ENCODE measurements around the gene GLIPR1L2.

The GLIPR1L2 gene

DNA sequence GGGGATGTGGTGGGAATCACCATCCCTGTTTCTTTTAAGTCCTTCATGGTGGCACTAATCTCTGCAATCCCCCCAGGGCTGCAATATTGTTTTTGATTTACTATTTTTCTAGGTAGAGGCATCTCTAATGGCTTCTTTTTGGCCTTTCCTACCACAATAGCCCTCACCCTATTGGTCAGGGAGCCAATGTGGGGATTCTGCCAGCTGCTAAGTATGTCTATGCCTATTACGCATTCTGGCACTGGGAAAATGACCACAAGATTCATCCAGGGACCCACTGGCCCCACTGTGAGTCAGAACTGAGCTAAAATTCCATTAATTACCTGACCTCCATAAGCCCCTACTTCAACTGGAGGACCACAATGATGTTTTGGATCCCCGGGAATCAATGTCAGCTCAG, 15.9 kb upstream of the GLIPR1L2 start:
- Histone ChIP-seq H3K9me2 (replicated peaks; ENCODE audit: control insufficient read depth, low read length) (no peaks in the 10 kb centered on the region), H3F3A (ENCODE audit: control insufficient read depth, insufficient read depth) (no peaks in the 10 kb centered on the region), H3K9me3 (ENCODE audit: control insufficient read depth, insufficient read depth, low read length) (no peaks in the 10 kb centered on the region), H3K79me2 (ENCODE audit: control insufficient read depth, low read length) (no peaks in the 10 kb centered on the region), H3K27me3 (ENCODE audit: control insufficient read depth, low read length) (no peaks in the 10 kb centered on the region), H3K4me1 (ENCODE audit: control insufficient read depth, low read length) (no peaks in the 10 kb centered on the region), H3K36me3 (ENCODE audit: control insufficient read depth, low read length) (no peaks in the 10 kb centered on the region), H4K20me1 (ENCODE audit: control insufficient read depth, insufficient read depth, low read depth, low read length) (no peaks in the 10 kb centered on the region), H3K4me2 (ENCODE audit: low read length) (no peak overlapping the region), H3K4me3 (ENCODE audit: low read length) (no peak overlapping the region), H3K27ac (ENCODE audit: low read depth, low read length) (no peak overlapping the region)
- no peak for TF ChIP-seq EZH2phosphoT487 (IDR thresholded peaks at IDR 0.05; ENCODE audit: borderline replicate concordance, low read length)
- TF ChIP-seq, protein P1, sequence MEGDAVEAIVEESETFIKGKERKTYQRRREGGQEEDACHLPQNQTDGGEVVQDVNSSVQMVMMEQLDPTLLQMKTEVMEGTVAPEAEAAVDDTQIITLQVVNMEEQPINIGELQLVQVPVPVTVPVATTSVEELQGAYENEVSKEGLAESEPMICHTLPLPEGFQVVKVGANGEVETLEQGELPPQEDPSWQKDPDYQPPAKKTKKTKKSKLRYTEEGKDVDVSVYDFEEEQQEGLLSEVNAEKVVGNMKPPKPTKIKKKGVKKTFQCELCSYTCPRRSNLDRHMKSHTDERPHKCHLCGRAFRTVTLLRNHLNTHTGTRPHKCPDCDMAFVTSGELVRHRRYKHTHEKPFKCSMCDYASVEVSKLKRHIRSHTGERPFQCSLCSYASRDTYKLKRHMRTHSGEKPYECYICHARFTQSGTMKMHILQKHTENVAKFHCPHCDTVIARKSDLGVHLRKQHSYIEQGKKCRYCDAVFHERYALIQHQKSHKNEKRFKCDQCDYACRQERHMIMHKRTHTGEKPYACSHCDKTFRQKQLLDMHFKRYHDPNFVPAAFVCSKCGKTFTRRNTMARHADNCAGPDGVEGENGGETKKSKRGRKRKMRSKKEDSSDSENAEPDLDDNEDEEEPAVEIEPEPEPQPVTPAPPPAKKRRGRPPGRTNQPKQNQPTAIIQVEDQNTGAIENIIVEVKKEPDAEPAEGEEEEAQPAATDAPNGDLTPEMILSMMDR (IDR thresholded peaks at IDR 0.05; ENCODE audit: low read depth, low read length, poor library complexity, severe bottlenecking), result no peak

- Histone ChIP-seq H3K27ac (ENCODE audit: low read depth, low read length) (no peak overlapping the region), H3K9me3 (ENCODE audit: control insufficient read depth, insufficient read depth, low read length) (no peaks in the 10 kb centered on the region), H3K79me2 (ENCODE audit: control insufficient read depth, low read length) (no peaks in the 10 kb centered on the region), H3K4me1 (ENCODE audit: control insufficient read depth, low read length) (no peaks in the 10 kb centered on the region), H3F3A (ENCODE audit: control insufficient read depth, insufficient read depth) (no peaks in the 10 kb centered on the region), H3K9me2 (replicated peaks; ENCODE audit: control insufficient read depth, low read length) (no peaks in the 10 kb centered on the region), H4K20me1 (ENCODE audit: control insufficient read depth, insufficient read depth, low read depth, low read length) (no peaks in the 10 kb centered on the region), H3K36me3 (ENCODE audit: control insufficient read depth, low read length) (no peaks in the 10 kb centered on the region), H3K4me3 (ENCODE audit: low read length) (no peak overlapping the region), H3K27me3 (ENCODE audit: control insufficient read depth, low read length) (no peaks in the 10 kb centered on the region), H3K4me2 (ENCODE audit: low read length) (no peak overlapping the region)
- TF ChIP-seq, protein P1 (IDR thresholded peaks at IDR 0.05; ENCODE audit: low read depth, low read length, poor library complexity, severe bottlenecking), result no peak
- no peak for TF ChIP-seq EZH2phosphoT487 (IDR thresholded peaks at IDR 0.05; ENCODE audit: borderline replicate concordance, low read length)
Observed at GRCh38 chr12:75378354-75378753, 12.5 kb upstream of the GLIPR1L2 start.

DNA sequence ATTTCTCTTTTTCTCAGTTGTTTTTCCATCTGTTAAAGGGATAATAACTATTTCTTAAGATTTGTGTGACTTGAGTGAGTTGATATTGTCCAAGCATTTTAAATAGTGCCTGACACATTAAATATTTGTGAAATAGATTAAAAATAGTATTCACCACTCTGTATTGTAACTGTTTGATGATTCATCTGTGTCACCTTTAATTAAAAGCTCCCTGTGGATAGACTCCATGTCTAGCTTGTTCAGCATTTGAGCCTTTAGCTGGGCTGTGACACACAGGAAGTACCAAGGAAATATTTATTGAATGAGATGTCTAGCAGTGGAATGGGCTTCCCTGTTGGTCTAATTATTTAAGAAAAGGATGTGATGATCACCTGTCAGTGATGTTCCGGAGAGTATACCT, 1.8 kb upstream of the GLIPR1L2 start:
- H3K4me3 ChIP-seq (ENCODE audit: low read length), result no peak overlapping the region
- H3K27me3 ChIP-seq (ENCODE audit: control insufficient read depth, low read length), result no peaks in the 10 kb centered on the region
- H3K9me3 ChIP-seq (ENCODE audit: control insufficient read depth, insufficient read depth, low read length), result no peaks in the 10 kb centered on the region
- no peaks in the 10 kb centered on the region for H3K79me2 ChIP-seq (ENCODE audit: control insufficient read depth, low read length)
- no peaks in the 10 kb centered on the region for H3K36me3 ChIP-seq (ENCODE audit: control insufficient read depth, low read length)
- no peaks in the 10 kb centered on the region for H3K4me1 ChIP-seq (ENCODE audit: control insufficient read depth, low read length)
- no peak overlapping the region for H3K4me2 ChIP-seq (ENCODE audit: low read length)
- H3F3A ChIP-seq (ENCODE audit: control insufficient read depth, insufficient read depth), result no peaks in the 10 kb centered on the region
- H3K9me2 ChIP-seq (replicated peaks; ENCODE audit: control insufficient read depth, low read length), result no peaks in the 10 kb centered on the region
- no peak overlapping the region for H3K27ac ChIP-seq (ENCODE audit: low read depth, low read length)
- TF ChIP-seq EZH2phosphoT487 (IDR thresholded peaks at IDR 0.05; ENCODE audit: borderline replicate concordance, low read length), result no peak
- TF ChIP-seq, protein P1 (IDR thresholded peaks at IDR 0.05; ENCODE audit: low read depth, low read length, poor library complexity, severe bottlenecking), result no peak
- no peaks in the 10 kb centered on the region for H4K20me1 ChIP-seq (ENCODE audit: control insufficient read depth, insufficient read depth, low read depth, low read length)

DNA sequence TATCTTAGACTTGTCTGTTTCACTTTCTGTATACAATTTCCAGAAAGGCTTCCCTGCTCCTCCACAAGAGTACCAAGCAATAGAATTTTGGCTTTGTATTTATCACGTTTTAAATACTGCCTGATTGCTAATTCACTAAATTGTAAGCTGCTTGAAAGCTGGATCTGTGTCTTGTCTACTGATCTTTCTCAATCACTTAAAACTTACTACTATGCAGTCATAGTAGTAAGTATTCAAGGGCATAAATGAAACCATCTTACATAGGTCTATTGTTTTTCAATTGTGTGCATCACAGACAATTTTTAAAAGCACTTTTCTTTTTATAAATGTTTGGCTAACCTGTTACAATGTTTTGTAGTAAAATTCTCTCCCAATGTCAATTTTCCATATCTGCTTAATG, 1.2 kb upstream of the GLIPR1L2 start:
- TF ChIP-seq, protein P1 (IDR thresholded peaks at IDR 0.05; ENCODE audit: low read depth, low read length, poor library complexity, severe bottlenecking), result no peak
- TF ChIP-seq EZH2phosphoT487 (IDR thresholded peaks at IDR 0.05; ENCODE audit: borderline replicate concordance, low read length), result no peak
- no peaks in the 10 kb centered on the region for H3F3A ChIP-seq (ENCODE audit: control insufficient read depth, insufficient read depth)
- no peak overlapping the region for H3K27ac ChIP-seq (ENCODE audit: low read depth, low read length)
- H3K9me3 ChIP-seq (ENCODE audit: control insufficient read depth, insufficient read depth, low read length), result no peaks in the 10 kb centered on the region
- no peaks in the 10 kb centered on the region for H3K36me3 ChIP-seq (ENCODE audit: control insufficient read depth, low read length)
- no peaks in the 10 kb centered on the region; the same call in 1 of the 2 replicates for H3K27me3 ChIP-seq (ENCODE audit: control insufficient read depth, low read length)
- H3K4me3 ChIP-seq (ENCODE audit: low read length), result no peak overlapping the region
- H3K4me1 ChIP-seq (ENCODE audit: control insufficient read depth, low read length), result no peaks in the 10 kb centered on the region
- H3K79me2 ChIP-seq (ENCODE audit: control insufficient read depth, low read length), result no peaks in the 10 kb centered on the region
- no peaks in the 10 kb centered on the region for H4K20me1 ChIP-seq (ENCODE audit: control insufficient read depth, insufficient read depth, low read depth, low read length)
- no peak overlapping the region; the same call in 1 of the 2 replicates for H3K4me2 ChIP-seq (ENCODE audit: low read length)
- no peaks in the 10 kb centered on the region for H3K9me2 ChIP-seq (replicated peaks; ENCODE audit: control insufficient read depth, low read length)

All from DOHH2 (cell line).